MCF 10A (cell line): ENCODE results near the gene LARP4B. TPM values are rescaled to one million over a fixed set of nuclear protein-coding genes. Genes with fewer than 3 reads are reported as not detected.

Experiments
- BruUV-seq: library from RNA; stranded (reverse); fragments of 400-500 nt; replicated peaks from 2 replicates; lab custom pipeline; 2021; lab: Mats Ljungman, UMichigan
- CTCF ChIA-PET: fragments of 300-600 bp; sonication (Branson Sonifier 250); formaldehyde crosslinking; extraction: SDS; loops from one replicate; lab custom pipeline; 2021; ENCODE audit warnings: antibody characterized with exemption, inconsistent platforms; lab: Yijun Ruan, JAX
- POLR2A ChIA-PET: fragments of 300-600, 350-650 bp; sonication (Branson Sonifier 250); formaldehyde crosslinking; extraction: SDS; loops from one replicate; lab custom pipeline; 2020; ENCODE audit warnings: antibody characterized with exemption, inconsistent platforms; lab: Yijun Ruan, JAX
- DNase-seq: peaks from one replicate; pipeline ENCODE4 v3.0.0-alpha.2; 2018; ENCODE audit not compliant: unreplicated experiment
- H3K27ac Mint-ChIP-seq: one replicate; pipeline ENCODE4 v1.8.0; 2022; ENCODE audit warnings: mild to moderate bottlenecking, low read depth, mixed read lengths; ENCODE audit not compliant: unreplicated experiment
- H3K27me3 Mint-ChIP-seq: one replicate; pipeline ENCODE4 v1.8.0; 2022; ENCODE audit warnings: mixed read lengths; ENCODE audit not compliant: insufficient read depth, unreplicated experiment
- H3K36me3 Mint-ChIP-seq: one replicate; pipeline ENCODE4 v1.8.0; 2022; ENCODE audit warnings: mild to moderate bottlenecking, moderate library complexity, mixed read lengths; ENCODE audit not compliant: insufficient read depth, unreplicated experiment
- H3K4me1 Mint-ChIP-seq: one replicate; pipeline ENCODE4 v1.8.0; 2022; ENCODE audit warnings: mixed read lengths; ENCODE audit not compliant: insufficient read depth, unreplicated experiment
- H3K4me3 Mint-ChIP-seq: one replicate; pipeline ENCODE4 v1.8.0; 2022; ENCODE audit warnings: mild to moderate bottlenecking, moderate library complexity, mixed read lengths; ENCODE audit not compliant: unreplicated experiment
- H3K9me3 Mint-ChIP-seq: one replicate; pipeline ENCODE4 v1.8.0; 2022; ENCODE audit warnings: mixed read lengths; ENCODE audit not compliant: unreplicated experiment
- intact Hi-C: fragments of 100-400 bp; cut with micrococcal nuclease; formaldehyde crosslinking; loops from 2 replicates; pipeline ENCODE4 v1.14.1; 2022
- total RNA-seq: library from RNA; stranded (reverse); gene quantifications from 2 replicates; pipeline ENCODE4 v1.2.3, GENCODE V29; 2022
- TF ChIP-seq, protein P1 (sequence below): fragments of 200-600 bp; IDR thresholded peaks from one replicate; pipeline ENCODE4 v1.8.0; 2022; ENCODE audit warnings: antibody characterized with exemption, mild to moderate bottlenecking; ENCODE audit not compliant: unreplicated experiment

The LARP4B gene
- total RNA-seq, 1 experiment from 2014 or later, result 131 TPM

DNA sequence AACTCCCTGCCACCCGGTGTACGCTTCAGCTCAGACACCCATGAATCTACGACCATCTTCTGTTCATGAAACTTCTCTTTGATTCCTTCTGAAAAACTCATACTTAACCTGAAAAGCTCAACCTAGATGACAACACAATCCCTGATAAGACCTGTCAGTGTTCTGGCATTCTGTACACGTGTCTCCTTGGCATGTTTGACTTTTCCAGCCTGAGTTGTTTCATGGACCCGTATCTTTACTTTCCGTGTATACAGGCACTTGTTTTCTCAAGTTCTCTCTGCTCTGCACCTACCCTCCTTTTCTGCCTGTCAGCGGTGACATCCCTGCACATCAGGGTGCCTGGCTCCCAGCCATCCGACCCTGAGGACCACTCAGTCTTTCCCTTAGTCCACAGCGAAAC is 103.3 kb downstream of the LARP4B start:
- peaks cover 85% of the 10 kb centered on the region for H3K36me3 Mint-ChIP-seq
- H3K4me1 Mint-ChIP-seq, result no peaks in the 10 kb centered on the region
- no TSS peak for BruUV-seq
- no peaks in the 10 kb centered on the region for H3K9me3 Mint-ChIP-seq
- intact Hi-C loops, result no loop called here
- no peak for DNase-seq
- no peak overlapping the region for H3K27ac Mint-ChIP-seq
- no peak overlapping the region for H3K4me3 Mint-ChIP-seq
- no peaks in the 10 kb centered on the region for H3K27me3 Mint-ChIP-seq
- CTCF ChIA-PET, result no interaction called here
- POLR2A ChIA-PET, result no interaction called here
- TF ChIP-seq, protein P1, sequence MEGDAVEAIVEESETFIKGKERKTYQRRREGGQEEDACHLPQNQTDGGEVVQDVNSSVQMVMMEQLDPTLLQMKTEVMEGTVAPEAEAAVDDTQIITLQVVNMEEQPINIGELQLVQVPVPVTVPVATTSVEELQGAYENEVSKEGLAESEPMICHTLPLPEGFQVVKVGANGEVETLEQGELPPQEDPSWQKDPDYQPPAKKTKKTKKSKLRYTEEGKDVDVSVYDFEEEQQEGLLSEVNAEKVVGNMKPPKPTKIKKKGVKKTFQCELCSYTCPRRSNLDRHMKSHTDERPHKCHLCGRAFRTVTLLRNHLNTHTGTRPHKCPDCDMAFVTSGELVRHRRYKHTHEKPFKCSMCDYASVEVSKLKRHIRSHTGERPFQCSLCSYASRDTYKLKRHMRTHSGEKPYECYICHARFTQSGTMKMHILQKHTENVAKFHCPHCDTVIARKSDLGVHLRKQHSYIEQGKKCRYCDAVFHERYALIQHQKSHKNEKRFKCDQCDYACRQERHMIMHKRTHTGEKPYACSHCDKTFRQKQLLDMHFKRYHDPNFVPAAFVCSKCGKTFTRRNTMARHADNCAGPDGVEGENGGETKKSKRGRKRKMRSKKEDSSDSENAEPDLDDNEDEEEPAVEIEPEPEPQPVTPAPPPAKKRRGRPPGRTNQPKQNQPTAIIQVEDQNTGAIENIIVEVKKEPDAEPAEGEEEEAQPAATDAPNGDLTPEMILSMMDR, result no peak

DNA sequence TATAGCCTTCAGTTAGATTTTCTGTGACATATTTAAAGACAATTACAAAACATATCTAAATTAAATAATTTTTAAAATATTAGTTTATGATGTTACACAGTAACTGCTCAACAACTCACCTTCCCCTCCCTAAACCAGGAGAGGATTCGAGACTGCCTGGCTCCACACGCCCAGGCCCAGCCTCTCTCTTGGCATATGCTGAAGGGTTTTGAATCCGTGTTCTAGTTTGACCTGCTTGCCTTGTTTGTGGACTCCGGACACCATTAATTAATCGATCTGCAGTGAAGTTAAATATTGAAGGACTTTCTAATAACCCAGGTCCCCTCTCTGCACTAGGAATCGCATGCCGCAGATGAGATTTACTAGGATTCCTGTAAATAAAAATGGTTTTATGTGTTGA is 106.6 kb downstream of the LARP4B start:
- DNase-seq, result no peak
- TF ChIP-seq, protein P1, result no peak
- Mint-ChIP-seq H3K27me3 (no peaks in the 10 kb centered on the region), H3K4me3 (no peak overlapping the region), H3K36me3 (peaks cover 89% of the 10 kb centered on the region), H3K4me1 (no peaks in the 10 kb centered on the region), H3K9me3 (no peaks in the 10 kb centered on the region), H3K27ac (no peak overlapping the region)
- intact Hi-C loops, result no loop called here
- CTCF ChIA-PET, result interaction anchor here (0.9 kb wide), 1 partner anchor 9 kb away, joined by 3 read pairs; no protein-coding TSS in a partner anchor
- POLR2A ChIA-PET, result no interaction called here
- no TSS peak for BruUV-seq

DNA sequence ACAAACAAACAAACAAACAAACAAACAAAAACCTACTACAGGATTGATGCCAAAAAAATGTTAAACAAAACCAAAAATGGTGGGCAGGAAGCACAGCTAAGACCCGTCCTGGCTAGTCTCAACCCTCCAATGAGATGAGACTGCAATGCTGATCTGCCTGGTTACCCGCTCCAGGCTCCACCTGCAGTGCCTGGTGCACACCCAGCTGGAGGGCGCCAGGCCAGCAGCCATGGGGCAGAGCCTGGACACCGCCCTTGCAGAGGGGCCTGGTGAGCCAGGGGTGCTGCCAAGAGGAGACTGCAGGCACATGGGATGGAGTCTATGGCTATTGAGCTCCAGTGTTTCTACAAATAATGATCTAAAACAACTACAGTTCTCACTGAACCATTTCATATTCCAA is 107.0 kb downstream of the LARP4B start:
- TF ChIP-seq, protein P1, result no peak
- intact Hi-C loops, result no loop called here
- no peak overlapping the region for H3K4me3 Mint-ChIP-seq
- no peak for DNase-seq
- no TSS peak for BruUV-seq
- no peaks in the 10 kb centered on the region for H3K9me3 Mint-ChIP-seq
- ChIA-PET CTCF (interaction anchor here (0.9 kb wide), 1 partner anchor 9 kb away, joined by 3 read pairs; no protein-coding TSS in a partner anchor), POLR2A (no interaction called here)
- H3K36me3 Mint-ChIP-seq, result peaks cover 93% of the 10 kb centered on the region
- H3K27ac Mint-ChIP-seq, result no peak overlapping the region
- no peaks in the 10 kb centered on the region for H3K27me3 Mint-ChIP-seq
- H3K4me1 Mint-ChIP-seq, result no peaks in the 10 kb centered on the region

DNA sequence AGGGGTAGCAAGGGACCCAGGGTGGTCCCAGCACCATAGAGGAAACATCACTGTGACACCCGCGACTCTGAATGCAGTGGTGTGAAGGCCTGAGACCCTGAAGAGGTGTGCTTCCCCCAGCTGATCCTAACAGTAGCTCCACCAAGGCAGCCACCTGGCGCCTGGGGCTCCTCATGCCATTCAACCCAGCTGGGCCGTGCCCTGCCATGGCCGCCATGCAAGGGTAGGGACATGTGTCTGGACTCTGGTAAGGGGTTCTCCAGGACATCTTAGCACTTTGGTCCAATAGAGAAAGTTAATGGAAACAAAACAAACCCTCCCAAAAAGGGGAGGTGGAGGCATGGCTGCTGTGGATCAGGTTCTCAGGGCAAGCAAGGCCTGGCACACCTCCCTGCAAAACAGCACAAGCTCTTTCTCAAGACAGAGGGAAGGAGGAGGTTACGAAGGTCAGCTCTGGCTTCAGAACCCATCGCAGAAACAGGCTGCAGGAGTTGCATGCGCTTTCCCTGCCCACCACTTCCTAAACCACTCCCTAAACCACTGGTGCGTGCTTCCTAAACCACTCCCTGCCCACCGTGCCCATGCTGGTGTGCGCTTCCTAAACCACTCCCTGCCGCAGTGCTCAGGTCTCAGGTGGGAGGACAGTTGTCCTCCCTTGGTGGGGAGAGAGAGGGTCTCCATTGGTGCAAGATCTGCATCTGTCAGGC is 108.7 kb downstream of the LARP4B start:
- H3K27me3 Mint-ChIP-seq, result no peaks in the 10 kb centered on the region
- ChIA-PET CTCF (no interaction called here), POLR2A (no interaction called here)
- no peaks in the 10 kb centered on the region for H3K4me1 Mint-ChIP-seq
- H3K4me3 Mint-ChIP-seq, result no peak overlapping the region
- H3K27ac Mint-ChIP-seq, result no peak overlapping the region
- H3K9me3 Mint-ChIP-seq, result no peaks in the 10 kb centered on the region
- BruUV-seq, result no TSS peak
- TF ChIP-seq, protein P1, result no peak
- peaks cover 85% of the 10 kb centered on the region for H3K36me3 Mint-ChIP-seq
- intact Hi-C loops, result no loop called here
- no peak for DNase-seq
